Calu3 (cell line): Measurements from ENCODE around the gene TMEM62. TPM values are rescaled to one million over a fixed set of nuclear protein-coding genes. Genes with fewer than 3 reads are reported as not detected.

Experiments
- BruUV-seq: library from RNA; stranded (reverse); fragments of 400-500 nt; replicated peaks from 2 replicates; lab custom pipeline; 2021; lab: Mats Ljungman, UMichigan
- CTCF ChIA-PET: fragments of 300-600 bp; sonication (Branson Sonifier 250); formaldehyde crosslinking; loops from one replicate; lab custom pipeline; 2022; ENCODE audit warnings: antibody characterized with exemption; lab: Charles Lee
- DNase-seq: peaks from one replicate; pipeline ENCODE4 v3.0.0; 2022
- H3K27ac Mint-ChIP-seq: one replicate; pipeline ENCODE4 v1.8.0; 2022; ENCODE audit warnings: mixed read lengths; ENCODE audit not compliant: unreplicated experiment
- H3K27me3 Mint-ChIP-seq: one replicate; pipeline ENCODE4 v1.8.0; 2022; ENCODE audit warnings: mixed read lengths; ENCODE audit not compliant: unreplicated experiment
- H3K36me3 Mint-ChIP-seq: one replicate; pipeline ENCODE4 v1.8.0; 2022; ENCODE audit warnings: mild to moderate bottlenecking, moderate library complexity, mixed read lengths; ENCODE audit not compliant: insufficient read depth, unreplicated experiment
- H3K4me1 Mint-ChIP-seq: one replicate; pipeline ENCODE4 v1.8.0; 2022; ENCODE audit warnings: mild to moderate bottlenecking, low read depth, mixed read lengths; ENCODE audit not compliant: unreplicated experiment
- H3K4me3 Mint-ChIP-seq: one replicate; pipeline ENCODE4 v1.8.0; 2022; ENCODE audit warnings: mild to moderate bottlenecking, low read depth, moderate library complexity, mixed read lengths; ENCODE audit not compliant: unreplicated experiment
- H3K9me3 Mint-ChIP-seq: one replicate; pipeline ENCODE4 v1.8.0; 2022; ENCODE audit warnings: low read depth, mixed read lengths; ENCODE audit not compliant: unreplicated experiment
- intact Hi-C: fragments of 100-400 bp; cut with micrococcal nuclease; formaldehyde crosslinking; loops from one replicate; pipeline ENCODE4 v1.10.0; 2022; ENCODE audit not compliant: unreplicated experiment
- total RNA-seq: library from RNA; stranded (reverse); gene quantifications from 2 replicates; pipeline ENCODE4 v1.2.3, GENCODE V29; 2022
- TF ChIP-seq, protein P1 (sequence below): fragments of 200-600 bp; IDR thresholded peaks from one replicate; pipeline ENCODE4 v1.8.0; 2022; ENCODE audit warnings: antibody characterized with exemption; ENCODE audit not compliant: unreplicated experiment

TMEM62 gene
- total RNA-seq, 1 experiment from 2014 or later: 25.4 TPM

DNA sequence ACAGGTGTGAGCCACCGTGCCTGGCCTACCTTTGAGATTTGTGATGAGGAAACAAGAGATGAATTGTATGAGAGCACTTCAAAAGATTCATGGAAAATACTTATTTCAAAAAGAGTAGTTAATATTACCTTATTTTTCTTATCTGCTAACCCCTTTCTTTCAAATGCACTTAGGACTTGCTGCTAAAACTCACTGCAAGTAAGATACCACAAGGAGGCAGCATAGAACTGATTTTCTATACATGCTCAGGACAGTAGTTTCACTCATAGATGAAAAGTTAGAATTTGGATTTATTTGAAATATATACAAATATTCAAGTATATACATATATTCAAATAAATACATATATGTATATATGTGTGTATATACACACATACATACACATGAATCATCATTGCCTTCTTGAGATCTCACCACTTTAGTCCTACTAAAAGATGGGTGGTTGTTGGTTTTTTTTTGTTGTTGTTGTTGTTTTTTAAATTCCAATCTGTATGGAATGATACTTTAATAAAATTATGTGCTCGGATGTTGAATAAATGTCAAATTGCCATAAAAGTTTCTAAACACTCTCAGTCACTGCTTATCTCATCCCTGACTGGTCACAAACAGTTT is 54.3 kb downstream of the TMEM62 start:
- Mint-ChIP-seq H3K9me3 (no peaks in the 10 kb centered on the region), H3K27me3 (no peaks in the 10 kb centered on the region), H3K4me3 (no peak overlapping the region), H3K27ac (no peak overlapping the region), H3K4me1 (peaks cover 12% of the 10 kb centered on the region), H3K36me3 (peaks cover 14% of the 10 kb centered on the region)
- TF ChIP-seq, protein P1, sequence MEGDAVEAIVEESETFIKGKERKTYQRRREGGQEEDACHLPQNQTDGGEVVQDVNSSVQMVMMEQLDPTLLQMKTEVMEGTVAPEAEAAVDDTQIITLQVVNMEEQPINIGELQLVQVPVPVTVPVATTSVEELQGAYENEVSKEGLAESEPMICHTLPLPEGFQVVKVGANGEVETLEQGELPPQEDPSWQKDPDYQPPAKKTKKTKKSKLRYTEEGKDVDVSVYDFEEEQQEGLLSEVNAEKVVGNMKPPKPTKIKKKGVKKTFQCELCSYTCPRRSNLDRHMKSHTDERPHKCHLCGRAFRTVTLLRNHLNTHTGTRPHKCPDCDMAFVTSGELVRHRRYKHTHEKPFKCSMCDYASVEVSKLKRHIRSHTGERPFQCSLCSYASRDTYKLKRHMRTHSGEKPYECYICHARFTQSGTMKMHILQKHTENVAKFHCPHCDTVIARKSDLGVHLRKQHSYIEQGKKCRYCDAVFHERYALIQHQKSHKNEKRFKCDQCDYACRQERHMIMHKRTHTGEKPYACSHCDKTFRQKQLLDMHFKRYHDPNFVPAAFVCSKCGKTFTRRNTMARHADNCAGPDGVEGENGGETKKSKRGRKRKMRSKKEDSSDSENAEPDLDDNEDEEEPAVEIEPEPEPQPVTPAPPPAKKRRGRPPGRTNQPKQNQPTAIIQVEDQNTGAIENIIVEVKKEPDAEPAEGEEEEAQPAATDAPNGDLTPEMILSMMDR: no peak
- CTCF ChIA-PET: no interaction called here
- intact Hi-C loops: loop anchor here (5.0 kb wide), 1 partner anchor 100 kb away; no protein-coding TSS in a partner anchor
- DNase-seq: no peak
- no TSS peak for BruUV-seq

DNA sequence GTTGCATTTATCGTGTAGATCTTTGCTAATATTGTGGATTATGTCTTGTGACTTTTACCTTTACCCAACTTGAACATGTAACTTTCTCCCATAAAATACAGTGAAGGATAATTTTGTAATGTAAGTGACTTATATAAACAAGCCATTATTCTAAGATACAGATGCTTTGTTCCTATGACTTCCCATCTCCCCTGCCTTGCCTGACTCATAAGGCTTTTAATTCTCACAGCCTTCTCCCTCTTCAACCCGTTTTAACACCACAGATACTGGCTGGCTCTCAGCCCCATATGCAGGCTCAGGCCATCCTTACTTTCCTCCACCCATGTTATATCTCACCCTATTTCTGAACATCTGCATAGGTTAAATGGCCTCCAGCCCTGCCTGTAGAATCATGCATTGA is 55.9 kb downstream of the TMEM62 start:
- CTCF ChIA-PET: no interaction called here
- BruUV-seq: no TSS peak
- no peak overlapping the region for H3K27ac Mint-ChIP-seq
- H3K9me3 Mint-ChIP-seq: no peaks in the 10 kb centered on the region
- no peak overlapping the region for H3K4me3 Mint-ChIP-seq
- H3K36me3 Mint-ChIP-seq: peaks cover 14% of the 10 kb centered on the region
- intact Hi-C loops: loop anchor here (5.0 kb wide), 1 partner anchor 98 kb away; no protein-coding TSS in a partner anchor
- H3K4me1 Mint-ChIP-seq: no peaks in the 10 kb centered on the region
- no peaks in the 10 kb centered on the region for H3K27me3 Mint-ChIP-seq
- DNase-seq: no peak
- TF ChIP-seq, protein P1: no peak

DNA sequence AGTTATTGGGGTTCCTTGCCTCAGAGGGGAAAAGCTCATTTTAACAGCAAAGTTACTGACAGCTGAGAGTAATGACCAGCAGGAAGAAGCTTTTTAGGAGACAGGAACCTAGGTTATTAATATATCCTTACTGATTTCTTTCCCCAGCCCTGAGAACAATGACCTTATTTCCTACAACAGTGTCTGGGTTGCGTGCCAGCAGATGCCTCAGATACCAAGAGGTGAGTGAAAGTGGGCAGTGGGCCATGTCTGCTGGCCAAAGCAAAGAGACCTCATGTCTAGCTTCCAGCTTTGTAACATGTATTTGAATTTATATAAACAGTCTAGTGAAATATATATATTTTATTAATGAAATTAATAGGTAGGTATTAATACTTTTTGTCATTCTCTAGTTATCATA is 56.8 kb downstream of the TMEM62 start:
- CTCF ChIA-PET: no interaction called here
- no peaks in the 10 kb centered on the region for H3K27me3 Mint-ChIP-seq
- H3K36me3 Mint-ChIP-seq: peaks cover 9% of the 10 kb centered on the region
- BruUV-seq: no TSS peak
- TF ChIP-seq, protein P1: no peak
- H3K27ac Mint-ChIP-seq: no peak overlapping the region
- no peak overlapping the region for H3K4me3 Mint-ChIP-seq
- DNase-seq: no peak
- H3K9me3 Mint-ChIP-seq: no peaks in the 10 kb centered on the region
- intact Hi-C loops: no loop called here
- no peaks in the 10 kb centered on the region for H3K4me1 Mint-ChIP-seq

DNA sequence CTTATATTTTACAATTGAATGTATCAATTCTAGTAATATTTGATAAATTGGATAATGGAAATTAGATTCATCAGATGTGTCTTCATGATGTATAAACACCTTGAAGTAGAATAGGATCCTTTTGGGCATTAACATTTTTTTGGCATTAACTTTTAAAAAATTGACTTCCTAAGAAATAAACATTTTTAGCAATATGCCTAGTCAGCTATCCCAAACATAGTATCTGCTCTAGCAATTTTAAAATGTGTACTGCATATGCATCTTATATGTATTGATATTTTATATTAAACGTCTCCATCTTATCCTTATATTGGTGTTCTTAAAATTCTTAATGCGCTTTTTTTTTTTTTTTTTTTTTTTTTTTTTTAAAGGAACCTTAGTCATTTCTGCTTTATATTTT is 60.3 kb downstream of the TMEM62 start:
- CTCF ChIA-PET: interaction anchor here (0.6 kb wide), 1 partner anchor 181 kb away, joined by 3 read pairs; no protein-coding TSS in a partner anchor
- Mint-ChIP-seq H3K36me3 (no peaks in the 10 kb centered on the region), H3K9me3 (no peaks in the 10 kb centered on the region), H3K4me3 (no peak overlapping the region), H3K4me1 (no peaks in the 10 kb centered on the region), H3K27ac (no peak overlapping the region), H3K27me3 (no peaks in the 10 kb centered on the region)
- no peak for DNase-seq
- intact Hi-C loops: no loop called here
- TF ChIP-seq, protein P1: no peak
- BruUV-seq: no TSS peak
